ENCODE results near the gene FAM83D. TPM values are rescaled to one million over a fixed set of nuclear protein-coding genes. Genes with fewer than 3 reads are reported as not detected.

FAM83D gene
- total RNA-seq, 1 donor from 2014 or later = 7.7 TPM

DNA sequence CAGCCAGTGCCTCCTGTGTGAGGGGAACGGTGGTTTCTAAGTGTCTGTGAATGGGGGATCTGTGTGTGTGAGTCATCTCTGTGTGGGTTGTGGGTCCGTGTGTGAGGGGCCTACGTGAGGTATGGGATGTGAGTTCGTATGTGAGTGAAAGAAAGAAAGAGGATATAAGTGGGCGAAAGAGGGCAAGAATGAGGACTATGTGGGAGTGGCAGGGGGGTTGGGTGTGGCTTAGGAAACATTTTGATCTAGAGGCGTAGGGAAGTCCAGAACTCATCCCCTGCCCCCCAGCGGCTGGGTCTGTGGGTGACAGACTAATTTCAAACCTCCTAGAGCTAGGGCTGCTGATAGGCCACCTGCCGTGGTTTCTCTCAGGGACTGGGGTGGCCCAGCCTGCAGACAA, 71.4 kb downstream of the FAM83D start:
- DNase-seq (ENCODE audit: low spot score) = no peak
- Mint-ChIP-seq H3K27ac (ENCODE audit: unreplicated experiment) (no peak overlapping the region), H3K27me3 (ENCODE audit: unreplicated experiment) (no peaks in the 10 kb centered on the region), H3K9me3 (ENCODE audit: unreplicated experiment) (no peaks in the 10 kb centered on the region), H3K4me1 (ENCODE audit: unreplicated experiment) (no peaks in the 10 kb centered on the region), H3K36me3 (ENCODE audit: low read depth, unreplicated experiment) (peaks cover 22% of the 10 kb centered on the region), H3K4me3 (ENCODE audit: unreplicated experiment) (no peak overlapping the region)
- TF ChIP-seq, protein P1, sequence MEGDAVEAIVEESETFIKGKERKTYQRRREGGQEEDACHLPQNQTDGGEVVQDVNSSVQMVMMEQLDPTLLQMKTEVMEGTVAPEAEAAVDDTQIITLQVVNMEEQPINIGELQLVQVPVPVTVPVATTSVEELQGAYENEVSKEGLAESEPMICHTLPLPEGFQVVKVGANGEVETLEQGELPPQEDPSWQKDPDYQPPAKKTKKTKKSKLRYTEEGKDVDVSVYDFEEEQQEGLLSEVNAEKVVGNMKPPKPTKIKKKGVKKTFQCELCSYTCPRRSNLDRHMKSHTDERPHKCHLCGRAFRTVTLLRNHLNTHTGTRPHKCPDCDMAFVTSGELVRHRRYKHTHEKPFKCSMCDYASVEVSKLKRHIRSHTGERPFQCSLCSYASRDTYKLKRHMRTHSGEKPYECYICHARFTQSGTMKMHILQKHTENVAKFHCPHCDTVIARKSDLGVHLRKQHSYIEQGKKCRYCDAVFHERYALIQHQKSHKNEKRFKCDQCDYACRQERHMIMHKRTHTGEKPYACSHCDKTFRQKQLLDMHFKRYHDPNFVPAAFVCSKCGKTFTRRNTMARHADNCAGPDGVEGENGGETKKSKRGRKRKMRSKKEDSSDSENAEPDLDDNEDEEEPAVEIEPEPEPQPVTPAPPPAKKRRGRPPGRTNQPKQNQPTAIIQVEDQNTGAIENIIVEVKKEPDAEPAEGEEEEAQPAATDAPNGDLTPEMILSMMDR (IDR thresholded peaks at IDR 0.05; ENCODE audit: unreplicated experiment) = no peak

DNA sequence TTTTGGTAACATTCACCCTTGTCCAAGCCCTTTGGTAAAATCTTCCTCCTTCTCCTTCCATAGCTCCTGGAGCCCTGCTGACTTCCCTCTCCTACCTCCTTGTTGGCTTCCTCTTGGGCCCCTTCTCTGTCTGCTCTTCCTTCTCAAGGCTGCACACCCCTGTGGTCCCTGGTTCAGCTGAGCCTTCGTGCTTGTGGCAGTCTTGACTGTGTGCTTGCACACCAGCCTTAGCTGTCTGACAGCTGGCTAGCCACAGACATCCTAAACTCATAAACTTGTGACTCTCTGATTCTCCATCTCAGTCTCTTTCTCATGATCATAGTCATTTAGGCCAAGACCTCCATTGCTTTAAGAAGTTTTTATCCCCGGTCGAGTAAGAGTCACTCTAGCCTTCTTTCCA, 73.0 kb downstream of the FAM83D start:
- H3K36me3 Mint-ChIP-seq (ENCODE audit: low read depth, unreplicated experiment) = peaks cover 29% of the 10 kb centered on the region
- H3K27me3 Mint-ChIP-seq (ENCODE audit: unreplicated experiment) = no peaks in the 10 kb centered on the region
- no peak for DNase-seq (ENCODE audit: low spot score)
- TF ChIP-seq, protein P1 (IDR thresholded peaks at IDR 0.05; ENCODE audit: unreplicated experiment) = no peak
- no peak overlapping the region for H3K27ac Mint-ChIP-seq (ENCODE audit: unreplicated experiment)
- no peaks in the 10 kb centered on the region for H3K9me3 Mint-ChIP-seq (ENCODE audit: unreplicated experiment)
- H3K4me3 Mint-ChIP-seq (ENCODE audit: unreplicated experiment) = no peak overlapping the region
- no peaks in the 10 kb centered on the region for H3K4me1 Mint-ChIP-seq (ENCODE audit: unreplicated experiment)

DNA sequence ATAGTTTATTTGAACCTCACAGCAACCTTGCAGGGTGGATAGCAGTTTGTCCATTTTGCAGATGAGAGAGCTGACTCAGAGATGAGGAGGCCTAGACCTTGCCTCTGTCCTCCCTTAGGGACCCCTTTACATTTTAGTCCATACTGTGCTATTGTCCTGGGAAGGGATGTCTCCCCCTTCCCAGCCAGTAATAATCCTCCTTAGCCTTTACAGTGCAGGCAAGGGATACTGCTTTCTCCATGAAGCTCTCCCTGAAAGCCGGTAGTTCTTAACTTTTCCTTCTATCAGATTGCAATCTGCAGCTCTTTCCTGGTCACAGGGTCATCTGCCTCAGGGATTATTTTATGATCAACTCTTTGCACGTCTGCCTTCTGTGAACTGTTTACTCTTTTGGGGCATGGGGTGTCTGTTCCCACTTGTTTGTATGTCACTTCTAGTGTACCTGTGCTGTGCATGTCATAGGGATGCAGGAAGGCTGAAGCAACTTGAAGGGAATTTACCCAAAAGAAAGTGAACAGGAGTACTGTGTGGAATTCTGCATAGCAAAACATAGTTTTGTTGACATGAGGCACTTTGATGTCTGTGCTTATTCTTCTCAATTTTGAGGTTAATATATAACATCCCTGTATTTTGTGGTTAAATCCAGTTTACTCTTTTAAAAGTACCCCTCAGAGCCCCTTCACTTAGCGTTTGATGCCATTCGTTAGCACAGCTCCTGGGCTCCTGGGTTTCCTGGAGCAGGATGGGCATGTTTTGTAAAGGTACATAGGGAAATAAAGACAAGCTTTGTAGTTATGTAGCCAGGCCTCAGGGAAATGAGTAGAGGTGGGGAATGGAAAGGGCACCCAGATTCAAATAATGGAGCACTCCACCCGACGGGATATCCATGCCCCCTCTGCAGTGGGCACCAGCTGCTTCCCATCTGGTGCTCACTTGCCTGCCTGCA, 74.0 kb downstream of the FAM83D start:
- TF ChIP-seq, protein P1 (IDR thresholded peaks at IDR 0.05; ENCODE audit: unreplicated experiment) = no peak
- no peak overlapping the region for H3K27ac Mint-ChIP-seq (ENCODE audit: unreplicated experiment)
- peaks cover 32% of the 10 kb centered on the region for H3K36me3 Mint-ChIP-seq (ENCODE audit: low read depth, unreplicated experiment)
- H3K4me1 Mint-ChIP-seq (ENCODE audit: unreplicated experiment) = no peaks in the 10 kb centered on the region
- no peak overlapping the region for H3K4me3 Mint-ChIP-seq (ENCODE audit: unreplicated experiment)
- DNase-seq (ENCODE audit: low spot score) = no peak
- no peaks in the 10 kb centered on the region for H3K27me3 Mint-ChIP-seq (ENCODE audit: unreplicated experiment)
- no peaks in the 10 kb centered on the region for H3K9me3 Mint-ChIP-seq (ENCODE audit: unreplicated experiment)

Other genes starting within 250 kb of the FAM83D start
- gene SLC32A1, start 201.9 kb upstream of the FAM83D start, total RNA-seq (ENCODE audit: unreplicated experiment) = 3.4 TPM
- 17.3 TPM for gene ACTR5, start 178.0 kb upstream of the FAM83D start, total RNA-seq (ENCODE audit: unreplicated experiment)
- 46.9 TPM for gene PPP1R16B, start 120.7 kb upstream of the FAM83D start, total RNA-seq (ENCODE audit: unreplicated experiment)
- 10.5 TPM for gene DHX35, start 35.9 kb downstream of the FAM83D start, total RNA-seq (ENCODE audit: unreplicated experiment)

Measured in endothelial cell (in vitro differentiated cells).